Measurements from ENCODE around the gene CTDP1.

CTDP1 gene

GRCh38 chr18:79787527-79787864 is 107.9 kb downstream of the CTDP1 start:
- DNase-seq, result no peak

DNA sequence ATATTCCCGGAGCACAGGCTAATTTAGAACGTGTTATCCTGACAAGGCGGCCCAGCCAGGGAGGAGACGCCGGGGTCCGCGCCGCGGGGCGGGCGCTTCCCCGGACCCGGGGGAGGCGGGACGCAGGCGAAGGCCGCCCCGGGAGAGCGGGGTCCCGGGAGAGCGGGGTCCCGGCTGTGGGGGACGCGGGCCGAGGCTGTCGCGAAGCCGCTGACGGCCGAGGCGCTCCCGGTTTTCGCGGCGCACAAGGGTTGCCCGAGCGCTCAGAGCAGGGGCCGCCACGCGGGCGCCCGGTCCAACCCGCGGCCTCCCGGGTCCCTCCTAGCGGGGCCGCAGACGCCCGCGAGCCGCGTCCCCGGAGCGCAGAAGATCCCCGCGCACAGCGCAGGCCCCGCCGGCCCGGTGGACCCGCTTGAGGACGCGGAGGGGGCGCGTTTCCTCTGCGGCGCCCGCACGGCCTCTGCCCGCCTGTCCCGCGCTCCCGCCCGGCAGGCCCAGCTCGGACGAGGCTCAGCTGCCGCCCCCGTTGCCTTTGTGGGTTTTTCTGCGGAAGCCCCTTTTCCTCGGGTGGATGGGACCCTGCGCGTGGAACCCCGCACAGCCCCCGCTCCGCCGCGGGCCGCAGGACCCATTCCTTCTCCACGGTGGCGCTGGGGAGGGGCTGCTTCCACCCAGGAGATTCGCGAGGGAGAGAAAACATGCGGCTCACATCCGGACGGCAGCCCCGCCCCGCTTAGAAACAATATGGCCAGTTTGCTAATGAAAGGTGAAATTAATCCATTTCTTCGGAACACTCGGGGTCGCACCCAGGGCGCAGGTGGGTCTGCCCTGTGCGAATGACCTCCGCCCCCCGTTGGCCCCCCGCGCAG is 108.5 kb downstream of the CTDP1 start:
- DNase-seq, result no peak

GRCh38 chr18:79788734-79789085 is 109.1 kb downstream of the CTDP1 start:
- DNase-seq, result no peak

DNA sequence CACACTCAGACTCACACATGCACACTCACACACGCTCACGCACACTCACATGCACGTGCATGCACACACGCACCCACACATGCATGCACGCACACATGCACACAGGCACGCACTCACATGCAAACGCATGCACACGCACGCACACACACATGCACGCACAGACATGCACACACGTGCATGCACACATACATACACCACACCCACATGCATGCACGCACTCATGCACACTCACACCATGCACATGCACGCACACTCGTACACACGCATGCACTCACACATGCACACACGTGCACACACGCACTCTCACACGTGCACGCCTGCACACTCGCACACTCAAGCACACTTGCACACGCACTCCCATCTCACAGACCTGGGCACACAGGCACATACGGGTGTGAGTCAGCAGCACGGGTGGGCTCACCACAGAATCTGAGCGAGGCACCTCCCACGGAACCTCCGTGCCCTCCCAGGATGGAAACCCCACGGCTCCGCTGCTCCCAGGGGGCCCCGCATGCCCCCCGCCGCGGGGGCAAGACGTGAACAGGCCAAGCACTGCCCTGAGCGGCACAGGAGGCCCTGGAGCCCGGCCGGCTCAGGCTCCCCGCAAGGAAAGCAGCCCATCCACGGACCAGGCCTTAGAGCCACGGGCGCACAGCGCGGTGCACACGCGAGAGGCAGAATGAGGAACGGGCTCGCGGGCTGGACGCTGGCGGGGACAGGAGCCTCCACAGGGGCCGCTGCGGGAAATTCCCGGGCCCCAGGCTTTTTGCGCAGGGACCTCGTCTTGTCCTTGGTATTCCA is 109.7 kb downstream of the CTDP1 start:
- no peak for DNase-seq

DNA sequence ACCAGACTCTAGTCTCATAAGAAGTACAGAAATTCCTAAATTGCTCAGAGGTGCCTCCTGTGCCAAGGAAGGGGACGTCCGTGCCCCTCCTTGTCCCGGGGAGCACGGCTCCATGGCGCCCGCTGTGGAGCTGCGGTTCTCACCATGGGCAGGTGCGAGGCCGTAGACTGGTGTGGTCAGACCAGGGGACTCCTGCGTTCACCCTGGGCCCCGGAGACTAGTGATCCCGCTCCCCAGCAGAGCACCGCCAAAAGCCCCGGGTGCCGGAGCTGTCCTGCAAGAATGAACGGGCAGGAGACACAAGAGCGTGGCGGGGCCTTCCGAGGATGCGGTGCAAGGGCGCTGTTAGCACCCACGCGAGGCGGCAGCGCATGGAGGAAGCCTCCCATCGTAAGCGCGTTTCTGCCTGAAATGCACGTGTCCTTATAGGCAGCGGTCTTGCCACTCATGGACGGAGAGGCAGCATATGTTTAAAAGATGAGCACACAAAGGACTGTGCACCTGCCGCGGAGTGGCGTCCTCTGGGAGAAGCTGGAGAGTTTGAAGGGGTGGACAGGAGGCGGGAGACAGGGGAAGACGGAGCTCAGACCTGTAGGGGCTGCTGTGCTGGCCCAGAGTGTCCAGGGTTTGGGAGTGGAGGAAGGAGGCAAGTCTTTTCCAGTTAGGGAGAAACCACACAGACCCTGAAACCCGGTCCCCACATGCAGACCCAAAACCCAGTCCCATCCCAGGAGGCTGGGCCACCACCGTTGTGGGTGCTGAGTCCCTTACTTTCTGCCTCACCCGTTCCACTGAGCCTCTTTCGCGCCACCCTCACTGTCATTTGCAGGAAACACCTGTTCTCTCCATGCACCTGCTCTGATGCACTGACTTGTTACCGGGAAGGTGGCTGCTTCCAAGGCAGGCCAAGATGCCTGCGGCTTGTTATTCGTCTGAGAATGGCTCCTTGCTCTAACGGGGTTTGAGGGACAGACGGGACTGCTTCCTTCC is 110.6 kb downstream of the CTDP1 start:
- DNase-seq, result peak; percentile 7

GRCh38 chr18:79790996-79791972 is 111.7 kb downstream of the CTDP1 start:
- no peak for DNase-seq

- DNase-seq, result no peak
These were observed 112.7 kb downstream of the CTDP1 start for GRCh38 chr18:79792096-79792987.

DNA sequence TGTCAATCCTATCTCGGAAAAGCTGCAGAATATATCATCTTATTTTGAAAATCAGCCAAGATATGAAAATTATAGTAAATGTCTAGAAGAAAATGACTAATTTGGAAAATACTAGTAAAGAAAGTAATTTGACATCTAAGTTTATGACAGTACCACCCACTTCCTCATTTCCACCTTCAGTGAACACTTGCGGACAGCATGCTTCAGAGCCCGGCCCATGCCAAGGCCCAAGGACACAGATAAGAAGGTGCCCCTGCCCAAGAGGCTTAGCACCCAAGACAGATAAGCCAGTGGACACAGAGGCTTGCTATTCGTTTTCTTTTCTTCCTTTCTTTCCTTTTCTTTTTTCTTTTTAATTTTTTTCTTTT is 113.4 kb downstream of the CTDP1 start:
- DNase-seq, result no peak

DNA sequence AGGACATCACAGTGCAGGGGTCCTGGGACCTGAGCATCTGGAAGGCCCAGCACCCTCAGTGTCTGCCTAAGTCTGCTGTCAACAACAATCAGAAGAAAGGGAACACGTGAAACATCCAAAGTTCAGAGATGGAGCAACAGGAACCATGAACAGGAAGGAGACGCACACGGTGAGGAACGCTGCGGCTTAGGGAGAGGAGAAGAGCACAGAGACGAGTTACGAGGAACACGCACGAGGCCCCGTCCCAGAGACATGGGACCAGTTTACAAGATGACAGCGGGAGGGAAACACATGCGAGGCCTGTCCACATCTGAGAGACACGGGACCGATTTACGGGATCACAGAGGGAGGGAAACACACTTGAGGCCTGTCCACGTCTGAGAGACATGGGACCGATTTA is 115.2 kb downstream of the CTDP1 start:
- DNase-seq, result no peak

GRCh38 chr18:79795446-79795845 is 115.8 kb downstream of the CTDP1 start:
- DNase-seq, result no peak

DNA sequence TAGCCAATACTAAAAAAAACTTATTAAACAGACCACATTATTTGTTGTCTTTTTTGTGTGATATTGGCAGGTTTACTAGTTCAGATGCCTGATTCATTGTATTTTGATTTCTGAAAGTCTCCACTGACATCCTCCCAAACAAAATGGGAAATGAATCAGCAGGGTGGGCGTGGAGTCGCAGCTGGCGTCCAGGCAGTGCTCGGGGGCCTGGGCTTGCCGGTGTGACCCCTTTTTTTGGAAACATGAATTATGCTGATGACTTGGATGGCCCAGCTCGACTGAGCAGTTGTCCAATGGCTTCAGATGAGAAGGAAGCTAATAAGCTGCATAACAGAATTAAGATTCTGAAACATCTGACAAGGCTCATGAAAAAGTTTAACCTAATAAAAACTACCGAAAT is 116.4 kb downstream of the CTDP1 start:
- no peak for DNase-seq

- DNase-seq, result no peak
These were observed 117.2 kb downstream of the CTDP1 start for GRCh38 chr18:79796531-79797405.

DNA sequence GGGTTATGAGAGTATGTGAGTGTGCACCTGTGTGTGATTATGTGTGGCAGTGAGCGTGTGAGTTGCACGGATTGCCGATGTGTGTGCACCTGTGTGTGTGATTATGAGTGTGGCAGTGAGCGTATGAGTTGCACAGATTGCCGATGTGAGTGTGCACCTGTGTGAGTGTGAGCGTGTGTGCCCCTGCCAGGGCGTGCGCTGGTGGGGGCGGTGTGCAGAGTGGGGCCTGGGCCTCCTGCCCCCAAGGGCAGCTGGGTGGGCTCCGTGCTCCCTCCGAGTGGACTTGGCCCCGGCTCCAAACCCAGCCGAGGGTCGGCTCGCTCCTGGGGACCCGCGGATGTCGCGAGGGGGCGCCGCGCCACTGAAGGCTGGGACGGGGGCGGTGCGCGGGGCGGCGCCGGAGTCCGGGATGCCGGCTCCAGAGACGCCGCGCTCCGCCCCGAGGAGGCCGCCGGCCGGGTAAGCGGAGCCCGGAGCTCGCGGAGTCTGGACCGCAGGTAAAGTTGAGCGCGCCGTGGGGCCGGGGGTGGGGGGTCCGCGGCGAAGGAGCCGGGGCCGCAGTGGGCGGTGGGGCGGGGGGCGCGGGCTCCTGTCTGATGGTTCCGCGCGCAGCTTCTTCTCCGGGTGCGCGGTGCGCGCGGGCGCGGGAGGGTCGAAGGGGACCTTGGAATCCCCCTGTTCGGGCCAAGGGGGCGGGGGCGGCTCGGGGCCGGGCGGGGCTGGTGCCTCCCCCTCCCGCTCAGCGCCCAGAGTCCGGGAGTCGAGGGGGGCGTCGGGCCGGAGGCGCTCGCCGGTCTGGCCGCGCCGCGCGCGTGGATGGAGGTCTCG is 118.1 kb downstream of the CTDP1 start, which contains the start of gene KCNG2:
KCNG2 (plus strand) TSS at position 421 of the 828 bp plus-strand sequence. CDS start 65,730 bp downstream, outside the sequence.
- DNase-seq, result no peak

DNA sequence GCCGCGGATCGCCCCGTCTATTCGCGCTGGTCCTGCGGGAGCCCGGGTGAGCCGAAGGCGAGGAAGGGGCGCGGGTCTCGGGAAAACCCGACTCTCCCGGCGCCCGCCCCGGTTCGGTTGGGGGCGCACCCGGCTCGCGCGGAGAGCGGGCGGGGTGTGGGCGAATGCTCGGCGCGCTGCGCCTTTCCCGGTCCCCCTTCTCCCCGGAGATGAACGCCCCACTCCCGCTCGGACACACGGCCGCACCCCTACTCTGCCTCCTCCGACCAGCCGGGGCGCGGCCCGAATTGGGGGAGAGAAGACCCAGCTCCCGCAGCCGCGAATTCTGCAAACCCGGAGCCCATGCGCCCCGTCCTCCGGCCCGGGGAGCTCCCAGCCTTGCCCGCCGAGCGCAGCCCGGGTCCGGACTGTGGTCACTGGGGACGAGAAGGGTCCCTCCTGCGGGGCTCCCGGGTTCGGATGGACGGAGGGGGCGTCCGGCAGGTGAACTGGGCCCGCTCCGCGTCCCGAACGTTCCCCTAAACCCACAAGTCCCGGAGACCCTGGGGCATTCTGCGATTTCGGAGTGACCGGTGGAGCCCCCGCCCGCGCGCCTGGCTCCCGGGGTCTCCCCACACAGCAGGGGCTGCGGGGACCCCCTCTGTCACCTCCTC is 118.9 kb downstream of the CTDP1 start:
- no peak for DNase-seq

GRCh38 chr18:79798999-79799370 is 119.4 kb downstream of the CTDP1 start:
- no peak for DNase-seq

DNA sequence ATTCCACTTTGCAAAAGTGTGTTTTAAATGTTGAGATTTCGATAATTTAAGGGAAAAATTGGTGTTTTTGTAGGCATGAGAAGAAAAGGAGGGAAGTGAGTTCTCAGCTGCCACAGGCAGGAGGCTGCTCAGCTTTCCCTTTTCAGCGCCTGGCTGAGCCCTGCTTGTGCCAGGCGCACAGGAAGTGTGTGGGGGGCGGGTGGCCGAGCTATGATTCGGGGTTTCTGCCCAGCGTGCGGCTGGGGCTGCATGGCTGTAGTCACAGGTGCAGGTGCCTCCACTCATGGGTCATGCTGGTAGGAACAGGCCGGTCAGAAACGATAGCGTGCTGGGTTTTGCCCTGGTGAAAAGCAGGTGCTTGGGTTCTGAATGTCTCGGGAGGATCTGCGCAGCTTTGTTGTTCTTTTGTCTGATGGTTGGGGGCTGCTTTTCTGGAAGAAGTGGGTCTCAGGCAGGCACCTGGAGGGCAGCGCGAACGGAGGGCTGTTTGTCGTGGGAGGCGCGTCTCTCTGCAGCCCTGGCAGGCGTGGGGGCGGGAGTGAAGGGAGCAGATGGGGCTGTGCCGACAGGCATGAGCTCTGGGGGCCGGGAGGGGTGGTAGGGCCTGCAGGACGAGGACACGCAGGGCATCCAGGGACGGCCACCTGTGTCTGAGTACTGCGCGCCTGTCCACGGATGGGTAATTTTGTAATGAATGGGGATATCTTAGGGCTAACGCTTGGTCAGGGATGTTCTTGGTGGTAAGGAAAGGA is 120.2 kb downstream of the CTDP1 start:
- DNase-seq, result no peak

Data from NCI-H510A (cell line).